SK-N-SH treated with all-trans-retinoic acid at 6 μM for 48 hours (cell line): ENCODE data around the gene CHN1.

Experiments used
- ATAC-seq: fragments of 200-7000 bp; cut with Tn5 transposase; 3 replicates; pipeline ENCODE4 v1.9.1; 2020; ENCODE audit warnings: mild to moderate bottlenecking, moderate library complexity
- ARNTL ChIP-seq: fragments of 450-650 bp; formaldehyde crosslinking; IDR thresholded peaks from 2 replicates; pipeline ENCODE4 v1.5.0; 2020; ENCODE audit warnings: low read depth, mild to moderate bottlenecking, moderate library complexity, borderline replicate concordance
- BACH2 ChIP-seq: fragments of 250-450 bp; sonication (Bioruptor Pico); IDR thresholded peaks from 2 replicates; pipeline ENCODE4 v1.9.0; 2021; ENCODE audit warnings: mild to moderate bottlenecking, borderline replicate concordance
- CREB5 ChIP-seq: fragments of 250-450 bp; sonication (Bioruptor Pico); IDR thresholded peaks from 2 replicates; pipeline ENCODE4 v1.5.1; 2020; ENCODE audit warnings: low read depth, mild to moderate bottlenecking, moderate library complexity
- CSDC2 ChIP-seq: fragments of 250-450 bp; sonication (Bioruptor Pico); IDR thresholded peaks from 2 replicates; pipeline ENCODE4 v1.5.0; 2020; ENCODE audit warnings: mild to moderate bottlenecking, moderate library complexity
- ESRRG ChIP-seq: fragments of 250-450 bp; sonication (Bioruptor Pico); IDR thresholded peaks from 2 replicates; pipeline ENCODE4 v1.6.1; 2021; ENCODE audit warnings: mild to moderate bottlenecking
- GLIS3 ChIP-seq: fragments of 250-450 bp; sonication (Bioruptor Pico); IDR thresholded peaks from 2 replicates; pipeline ENCODE4 v1.5.0; 2020; ENCODE audit warnings: mild to moderate bottlenecking, moderate library complexity
- ISL1 ChIP-seq: fragments of 250-450 bp; sonication (Bioruptor Pico); IDR thresholded peaks from 2 replicates; pipeline ENCODE4 v2.1.2; 2022; ENCODE audit warnings: mild to moderate bottlenecking, moderate library complexity
- OSR1 ChIP-seq: fragments of 250-450 bp; sonication (Bioruptor Pico); IDR thresholded peaks from 2 replicates; pipeline ENCODE4 v1.8.0; 2022; ENCODE audit warnings: moderate library complexity, mild to moderate bottlenecking, inconsistent platforms
- PATZ1 ChIP-seq: fragments of 250-450 bp; sonication (Bioruptor Pico); IDR thresholded peaks from 2 replicates; pipeline ENCODE4 v1.8.0; 2020; ENCODE audit warnings: mild to moderate bottlenecking, moderate library complexity, borderline replicate concordance
- POU6F1 ChIP-seq: fragments of 250-450 bp; sonication (Bioruptor Pico); IDR thresholded peaks from 2 replicates; pipeline ENCODE4 v1.8.0; 2021; ENCODE audit warnings: low read depth, mild to moderate bottlenecking, moderate library complexity, borderline replicate concordance
- PPARA ChIP-seq: fragments of 250-450 bp; sonication (Bioruptor Pico); IDR thresholded peaks from 2 replicates; pipeline ENCODE4 v1.5.0; 2020; ENCODE audit warnings: mild to moderate bottlenecking, borderline replicate concordance
- RARB ChIP-seq: fragments of 250-450 bp; sonication (Bioruptor Pico); IDR thresholded peaks from 2 replicates; pipeline ENCODE4 v1.8.0; 2021; ENCODE audit warnings: mild to moderate bottlenecking, moderate library complexity
- SNAI2 ChIP-seq: fragments of 250-450 bp; sonication (Bioruptor Pico); IDR thresholded peaks from 2 replicates; pipeline ENCODE4 v1.5.0; 2020; ENCODE audit warnings: mild to moderate bottlenecking, moderate library complexity
- TSHZ2 ChIP-seq: fragments of 250-450 bp; sonication (Bioruptor Pico); IDR thresholded peaks from 2 replicates; pipeline ENCODE4 v1.5.0; 2020; ENCODE audit warnings: mild to moderate bottlenecking, moderate library complexity
- ZC3H10 ChIP-seq: fragments of 250-450 bp; sonication (Bioruptor Pico); IDR thresholded peaks from 2 replicates; pipeline ENCODE4 v1.5.1; 2021; ENCODE audit warnings: mild to moderate bottlenecking, moderate library complexity
- ZFP3 ChIP-seq: fragments of 250-450 bp; sonication (Bioruptor Pico); IDR thresholded peaks from 2 replicates; pipeline ENCODE4 v1.5.0; 2020; ENCODE audit warnings: mild to moderate bottlenecking, moderate library complexity
- ZFP30 ChIP-seq: fragments of 450-650 bp; formaldehyde crosslinking; IDR thresholded peaks from 2 replicates; pipeline ENCODE4 v1.5.0; 2022; ENCODE audit warnings: mild to moderate bottlenecking, moderate library complexity
- ZNF565 ChIP-seq: fragments of 450-650 bp; formaldehyde crosslinking; conservative IDR thresholded peaks from 2 replicates; pipeline ENCODE4 v1.5.0; 2020; ENCODE audit warnings: low read depth, mild to moderate bottlenecking, moderate library complexity
- ZNF70 ChIP-seq: fragments of 450-650 bp; formaldehyde crosslinking; IDR thresholded peaks from 2 replicates; pipeline ENCODE4 v1.5.0; 2020; ENCODE audit warnings: mild to moderate bottlenecking, moderate library complexity
- ZNF8 ChIP-seq: fragments of 450-650 bp; formaldehyde crosslinking; IDR thresholded peaks from 2 replicates; pipeline ENCODE4 v1.5.0; 2020; ENCODE audit warnings: mild to moderate bottlenecking, moderate library complexity

The CHN1 gene

GRCh38 chr2:174996622-174997021 lies 8.6 kb downstream of the CHN1 start (continued):
- TF ChIP-seq POU6F1 (CRISPR knock-in tag) (no peak), ISL1 (CRISPR knock-in tag) (no peak), ZNF70 (no peak), CSDC2 (CRISPR knock-in tag) (no peak), ZFP3 (CRISPR knock-in tag) (no peak), BACH2 (no peak), SNAI2 (CRISPR knock-in tag) (no peak), CREB5 (CRISPR knock-in tag) (no peak), ZFP30 (CRISPR knock-in tag) (no peak), ESRRG (no peak)

- TF ChIP-seq RARB (CRISPR knock-in tag) (no peak), PPARA (CRISPR knock-in tag) (no peak), ZNF565 (CRISPR knock-in tag) (no peak), TSHZ2 (CRISPR knock-in tag) (no peak), CSDC2 (CRISPR knock-in tag) (no peak), SNAI2 (CRISPR knock-in tag) (no peak), ZNF8 (CRISPR knock-in tag) (no peak), ZFP30 (CRISPR knock-in tag) (no peak), ZFP3 (CRISPR knock-in tag) (no peak), CREB5 (CRISPR knock-in tag) (no peak), BACH2 (no peak), PATZ1 (no peak), ESRRG (no peak), POU6F1 (CRISPR knock-in tag) (no peak), OSR1 (CRISPR knock-in tag) (no peak), ISL1 (CRISPR knock-in tag) (no peak), ARNTL (CRISPR knock-in tag) (no peak), ZC3H10 (CRISPR knock-in tag) (no peak)
- ATAC-seq, result no peak
Measured at GRCh38 chr2:174994381-174994780, 10.8 kb downstream of the CHN1 start.

GRCh38 chr2:174992886-174993285 lies 12.3 kb downstream of the CHN1 start:
- TF ChIP-seq PPARA (CRISPR knock-in tag), result no peak
- no peak for TF ChIP-seq GLIS3 (CRISPR knock-in tag)
- no peak for TF ChIP-seq ISL1 (CRISPR knock-in tag)
- TF ChIP-seq OSR1 (CRISPR knock-in tag), result no peak
- TF ChIP-seq ARNTL (CRISPR knock-in tag), result no peak
- no peak for TF ChIP-seq ZNF70
- TF ChIP-seq CSDC2 (CRISPR knock-in tag), result no peak
- no peak for ATAC-seq
